Heart right ventricle (tissue), 16 donors: ENCODE results near the gene FCGR3A. TPM values are rescaled to one million over a fixed set of nuclear protein-coding genes. Genes with fewer than 3 reads are reported as not detected.
"Not testable (repeated sequence)": the region's sequence is repeated elsewhere in the genome, so short reads cannot be mapped to it uniquely, and the experiment has no call there.

Experiments used
- ATAC-seq, 8 donors: fragments of 200-7000 bp; cut with Tn5 transposase; one replicate each; pipeline ENCODE4 v1.9.1; 2020; ENCODE audit warnings: mild to moderate bottlenecking in 8 of 8, moderate library complexity in 8 of 8, moderate number of reproducible peaks in 1 of 8
- DNase-seq, 2 donors: peaks; one replicate each; pipeline ENCODE4 v3.0.0-alpha.2; 2020
- H3K27ac ChIP-seq, 10 donors: fragments of 200-600 bp; sonication (generic) in 2 of 10; one replicate each; pipeline versions ENCODE4 v1.5.0 to v1.8.0; 2020 to 2022; ENCODE audit warnings: mild to moderate bottlenecking in 3 of 10
- H3K27me3 ChIP-seq, 7 donors: fragments of 200-600 bp; one replicate each; pipeline ENCODE4 v1.8.0; 2021 to 2022; ENCODE audit warnings: mild to moderate bottlenecking in 2 of 7
- H3K36me3 ChIP-seq, 9 donors: fragments of 200-600 bp; sonication (generic) in 1 of 9; one replicate each; pipeline versions ENCODE4 v1.5.0 to v1.8.0; 2020 to 2022; ENCODE audit warnings: mild to moderate bottlenecking in 2 of 9
- H3K4me1 ChIP-seq, 9 donors: fragments of 200-600 bp; sonication (generic) in 1 of 9; one replicate each; pipeline versions ENCODE4 v1.5.0 to v1.8.0; 2020 to 2022; ENCODE audit warnings: mild to moderate bottlenecking in 4 of 9
- H3K4me3 ChIP-seq, 10 donors: fragments of 200-600 bp; sonication (generic) in 2 of 10; one replicate each; pipeline versions ENCODE4 v1.5.0 to v1.8.0; 2020 to 2022; ENCODE audit warnings: mild to moderate bottlenecking in 7 of 10, moderate library complexity in 2 of 10
- H3K9me3 ChIP-seq, 11 donors: fragments of 200-600 bp in 10 of 11; sonication (generic) in 2 of 11; one replicate each; pipeline versions ENCODE4 v1.5.0 to v1.8.0; 2013 to 2022; ENCODE audit warnings: mild to moderate bottlenecking in 2 of 11, control low read depth in 1 of 11, moderate library complexity in 1 of 11
- CTCF ChIP-seq, 9 donors: fragments of 200-600 bp; sonication (generic) in 2 of 9; IDR thresholded peaks; one replicate each; pipeline versions ENCODE4 v1.5.0 to v1.8.0; 2021 to 2022; ENCODE audit warnings: antibody characterized with exemption in 9 of 9, mild to moderate bottlenecking in 5 of 9, moderate library complexity in 1 of 9
- WGBS, 2 donors: extraction: QIAGEN DNeasy Blood & Tissue Kit; methylation state at CpG; one replicate each; pipeline ENCODE4 v1.1.7; 2013; ENCODE audit warnings: inconsistent platforms in 1 of 2; 5-methylcytosine and 5-hydroxymethylcytosine counted together
- intact Hi-C, 10 donors: fragments of 100-400 bp; cut with DNase I; formaldehyde crosslinking; loops; one replicate each; pipeline versions ENCODE4 v1.11.1 to v1.14.2; 2022
- polyA plus RNA-seq, 2 donors: library from polyadenylated mRNA; stranded (reverse); fragments of 200-250 nt; gene quantifications; one replicate each; pipeline ENCODE4 v1.2.3, GENCODE V29; 2013
- total RNA-seq, 10 donors: library from RNA; stranded (reverse); fragmentation: NEBNext Ultra II Directional in 3 of 10; extraction: Animal tissue kit (Norgen Biotek cat#: 25700) in 3 of 10; gene quantifications; one replicate each; pipeline versions ENCODE4 v1.2.1 to v1.2.4, GENCODE V29; 2021 to 2023
- donor health status: Arrhythmogenic right ventricular cardiomyopathy.
- donor health status: ischemic (EF 13 %, LVEDD 7.1; RV severe dilation, severe dysfunction).
- donor health status: healthy with polysubstance abuse.
- donor health status: DM: no; HTN: yes; CAD: no.
- donor health status: DM: no; HTN: no; CAD: no.
- donor health status: ischemic (EF 25% LVEDD 6.9; RV normal size, moderate dysfunction).
- donor health status: ischemic (EF 25% LVEDD 5.7; RV mildly dilated, moderate dysfunction).
- donor health status: healthy.
- donor health status: DM: yes; HTN: yes; CAD: no.
- donor health status: Ischemic cardiomyopathy.
- donor health status: ischemic (EF 35%, LVEDD 5.7; RV mildly dilated, moderate dysfunction).
- donor health status: nonischemic (EF 11% LVEDD 7.7; RV severe dilation, severe dysfunction).
- donor health status: DM: yes; HTN: yes; CAD: no.
- donor health status: PGD.
- donor health status: ischemic (EF 29% LVEDD 5.4; RV normal size, mild dysfunction).
- donor health status: nonischemic (EF 23%, LVEDD 6.1; RV moderate dilation, normal function).

FCGR3A gene
- total and polyA plus RNA-seq, 12 donors, result 1.9 to 120 (median 6.3) TPM

DNA sequence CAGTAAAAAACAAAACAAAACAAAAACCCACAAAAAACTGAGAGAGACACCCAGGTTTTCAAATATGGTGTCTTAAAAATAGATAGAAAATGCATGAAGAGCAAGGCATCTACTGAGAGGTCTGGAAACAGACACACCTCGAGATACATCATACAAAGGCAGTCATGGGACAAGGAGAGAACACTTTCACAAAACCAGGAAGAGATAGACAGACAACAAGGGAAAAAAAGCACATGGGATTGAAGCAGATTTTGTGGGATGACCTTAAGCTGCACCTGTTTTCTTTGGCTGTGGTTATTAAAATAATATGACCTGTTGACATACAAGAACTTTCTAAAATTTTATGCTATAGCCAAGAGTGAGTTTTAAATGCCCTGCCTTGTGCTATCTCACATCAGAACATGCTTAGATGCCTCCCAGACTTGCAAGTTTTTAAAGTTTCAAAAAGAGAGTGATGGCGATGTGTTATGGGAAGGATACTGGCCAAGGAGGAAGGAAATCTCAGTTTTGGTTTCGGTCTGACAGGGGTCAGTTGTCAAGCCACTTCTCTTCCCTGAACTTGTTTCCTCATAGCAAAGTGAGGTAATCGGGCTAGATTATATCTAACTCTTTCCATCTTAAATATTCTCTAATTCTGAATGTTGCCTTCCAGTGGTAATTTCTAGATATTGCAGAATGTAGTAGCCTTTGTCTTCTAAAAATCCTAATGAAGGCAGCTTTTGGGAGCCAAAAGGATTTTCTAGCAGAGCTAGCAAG, 11.5 kb upstream of the FCGR3A start:
- ATAC-seq, result peak in 7 of 8 donors; percentile 41 to 95 (median 84)
- not testable (repeated sequence) for H3K9me3 ChIP-seq, H3K27me3 ChIP-seq, H3K36me3 ChIP-seq, H3K4me3 ChIP-seq
- DNase-seq, result peak in 1 of 2 donors; percentile 40
- TF ChIP-seq CTCF (IDR thresholded peaks at IDR 0.05), result peak in 2 of 9 donors; percentile 9 to 35
- Histone ChIP-seq H3K4me1 (peaks cover 0 to 33% (median 0%) of the 10 kb centered on the region in 9 donors), H3K27ac (peak overlapping the region in 2 of 10 donors; percentile 9 to 86)
- WGBS, 2 donors, result 38% methylated on average over 4 of the region's 4 CpGs
- intact Hi-C loops, result loop anchor here in 3 of 10 donors (10.0 kb wide), 2 partner anchors 94 to 184 kb away; partner anchors contain the start of gene DUSP12 (in 3 of the 3)

DNA sequence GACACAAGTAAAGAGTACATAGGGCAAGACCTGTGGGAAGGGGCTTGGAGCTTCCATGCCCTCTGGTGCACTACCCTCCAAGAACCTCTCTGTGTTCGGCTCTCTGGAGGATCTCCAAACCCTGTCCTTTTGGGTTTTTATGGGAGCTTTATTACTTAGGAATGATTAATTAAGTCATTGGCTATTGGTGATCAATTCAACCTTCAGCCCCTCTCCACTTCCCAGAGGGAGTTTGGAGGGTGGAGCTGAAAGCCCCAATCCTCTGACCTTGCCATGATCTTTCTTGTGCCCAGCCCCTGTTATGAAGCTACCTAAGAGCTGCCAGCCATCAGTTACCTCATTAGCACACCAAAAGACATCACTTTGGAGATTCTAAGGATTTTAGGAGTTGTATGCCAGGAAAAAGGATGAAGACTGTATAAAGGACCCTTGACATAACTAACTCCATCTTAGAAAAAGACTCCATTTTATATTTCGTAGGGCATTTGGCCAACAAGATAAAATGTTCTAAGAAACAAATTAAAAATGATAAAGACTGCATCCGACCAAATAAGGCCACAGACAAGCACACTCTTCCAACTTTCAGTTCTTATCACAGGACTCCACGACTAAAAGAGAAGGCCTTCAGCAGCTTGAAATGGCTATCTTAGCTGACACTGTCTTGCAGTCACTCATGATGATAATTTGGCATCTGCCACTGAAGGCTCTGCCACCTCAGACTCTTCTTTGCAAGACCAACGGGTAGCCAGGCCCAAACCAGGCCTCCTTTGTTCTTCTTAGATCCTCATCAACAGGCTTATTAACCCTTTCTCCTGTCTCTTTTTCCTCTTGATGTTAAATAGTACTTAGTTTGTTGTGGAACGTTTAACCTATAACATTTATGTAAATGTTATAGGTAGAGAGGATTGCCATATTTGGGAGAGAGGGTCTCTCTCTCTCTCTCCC, 8.2 kb upstream of the FCGR3A start:
- H3K36me3 ChIP-seq, DNase-seq, H3K4me3 ChIP-seq, H3K27me3 ChIP-seq, intact Hi-C loops, H3K9me3 ChIP-seq, H3K27ac ChIP-seq, ATAC-seq: not testable (repeated sequence)
- WGBS, 2 donors, result 60 to 62% methylated on average over 5 of the region's 6 CpGs
- H3K4me1 ChIP-seq, result peaks cover 0 to 37% (median 0%) of the 10 kb centered on the region in 9 donors

DNA sequence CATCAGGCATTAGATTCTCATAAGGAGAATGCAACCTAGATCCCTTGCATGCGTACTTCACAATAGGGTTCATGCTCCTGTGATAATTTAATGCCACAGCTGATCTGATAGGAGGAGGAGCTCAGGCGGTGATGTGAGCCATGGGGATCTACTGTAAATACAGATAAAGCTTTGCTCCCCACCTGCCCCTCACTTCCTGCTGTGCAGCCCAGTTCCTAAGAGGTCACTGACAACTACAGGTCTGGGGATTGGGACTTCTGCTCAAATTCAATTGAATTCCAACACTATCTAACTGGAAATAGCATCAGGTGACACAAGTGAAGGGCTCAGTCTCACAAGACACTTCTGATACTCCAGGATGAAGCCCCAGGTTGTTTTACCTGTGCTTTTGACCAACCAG, 7.4 kb upstream of the FCGR3A start:
- peaks cover 0 to 34% (median 0%) of the 10 kb centered on the region in 9 donors for H3K4me1 ChIP-seq
- ATAC-seq, H3K36me3 ChIP-seq, DNase-seq, H3K27me3 ChIP-seq, H3K9me3 ChIP-seq, H3K4me3 ChIP-seq, intact Hi-C loops, H3K27ac ChIP-seq: not testable (repeated sequence)
- 64 to 87% methylated on average over 1 to 2 of the region's 2 CpGs for WGBS, 2 donors

DNA sequence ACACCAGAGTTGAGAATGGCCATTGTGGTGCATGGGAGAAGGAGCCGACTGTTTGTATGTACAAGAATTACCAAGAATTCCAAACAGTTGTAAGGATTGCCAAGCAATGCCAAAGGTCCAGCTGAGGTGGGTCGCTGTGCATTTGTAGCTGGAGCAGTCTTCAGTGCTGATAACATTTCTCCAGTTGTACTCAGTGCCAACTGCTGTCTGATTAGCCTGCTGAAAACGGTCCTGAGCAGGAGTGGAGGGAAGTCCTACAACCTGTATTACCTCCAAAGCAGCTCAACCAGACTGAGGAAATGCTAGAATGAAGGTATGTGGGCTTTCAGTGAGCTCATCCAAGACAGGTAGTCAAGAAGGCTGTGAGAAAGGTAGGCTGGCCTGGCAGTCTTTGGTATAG, 6.5 kb upstream of the FCGR3A start:
- DNase-seq, H3K4me3 ChIP-seq, H3K9me3 ChIP-seq, H3K36me3 ChIP-seq, ATAC-seq, H3K27me3 ChIP-seq, intact Hi-C loops: not testable (repeated sequence)
- 70 to 83% methylated on average over 3 of the region's 3 CpGs for WGBS, 2 donors
- peaks cover 0 to 25% (median 0%) of the 10 kb centered on the region in 9 donors for H3K4me1 ChIP-seq
- peak overlapping the region in 1 of 10 donors; percentile 83 for H3K27ac ChIP-seq

GRCh38 chr1:161554815-161555417, 5.3 kb upstream of the FCGR3A start:
- Histone ChIP-seq H3K4me1 (peaks cover 0 to 18% (median 0%) of the 10 kb centered on the region in 9 donors), H3K27me3 (peaks cover 0 to 16% (median 0%) of the 10 kb centered on the region in 7 donors), H3K27ac (peak overlapping the region in 4 of 10 donors; percentile 2 to 83 (median 26))
- DNase-seq, H3K9me3 ChIP-seq, intact Hi-C loops, H3K36me3 ChIP-seq, H3K4me3 ChIP-seq: not testable (repeated sequence)
- 65 to 67% methylated on average over 1 of the region's 1 CpG for WGBS, 2 donors
- peak in 6 of 8 donors; percentile 53 to 84 (median 72) for ATAC-seq

GRCh38 chr1:161554340-161554739, 4.7 kb upstream of the FCGR3A start:
- H3K36me3 ChIP-seq, H3K4me3 ChIP-seq, intact Hi-C loops, DNase-seq, H3K9me3 ChIP-seq: not testable (repeated sequence)
- Histone ChIP-seq H3K27me3 (peaks cover 0 to 22% (median 0%) of the 10 kb centered on the region in 7 donors), H3K27ac (peak overlapping the region in 4 of 10 donors; percentile 2 to 83 (median 7)), H3K4me1 (peaks cover 0 to 18% (median 0%) of the 10 kb centered on the region in 9 donors)
- ATAC-seq, result peak in 4 of 8 donors; percentile 18 to 53 (median 38)
- WGBS, 2 donors, result 94 to 98% methylated on average over 3 of the region's 3 CpGs

GRCh38 chr1:161553631-161554030, 4.0 kb upstream of the FCGR3A start:
- H3K4me3 ChIP-seq, intact Hi-C loops, DNase-seq, H3K36me3 ChIP-seq, H3K9me3 ChIP-seq: not testable (repeated sequence)
- WGBS, 2 donors, result 73 to 96% methylated on average over 1 of the region's 2 CpGs
- Histone ChIP-seq H3K27ac (peak overlapping the region in 2 of 10 donors; percentile 12 to 83), H3K4me1 (peaks cover 0 to 18% (median 0%) of the 10 kb centered on the region in 9 donors), H3K27me3 (peaks cover 0 to 23% (median 0%) of the 10 kb centered on the region in 7 donors)
- ATAC-seq, result peak in 2 of 8 donors; percentile 47 to 53

DNA sequence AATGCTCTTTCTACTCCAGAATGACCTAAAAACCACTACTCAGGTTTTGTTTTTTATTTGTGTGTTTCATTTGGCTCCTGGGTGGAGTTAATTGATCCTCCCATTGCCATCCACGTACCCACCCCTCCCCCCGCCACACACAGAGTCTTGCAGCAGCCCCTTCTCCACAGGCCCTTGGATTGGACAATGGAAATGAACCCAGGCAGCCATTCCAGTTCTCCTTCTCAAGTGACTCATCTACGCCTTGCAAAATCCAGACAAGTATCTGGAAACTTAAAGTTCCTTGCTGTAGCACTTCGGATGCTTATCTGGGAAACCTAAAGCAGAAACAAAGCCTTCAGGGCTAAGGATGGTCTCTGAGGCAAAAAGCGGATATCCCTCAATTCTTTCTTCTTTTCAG, 1.3 kb upstream of the FCGR3A start:
- H3K36me3 ChIP-seq, H3K4me3 ChIP-seq, ATAC-seq, H3K9me3 ChIP-seq, DNase-seq, intact Hi-C loops: not testable (repeated sequence)
- Histone ChIP-seq H3K27me3 (peaks cover 0 to 23% (median 0%) of the 10 kb centered on the region in 7 donors), H3K4me1 (peaks cover 0 to 14% (median 0%) of the 10 kb centered on the region in 9 donors), H3K27ac (peak overlapping the region in 1 of 10 donors; percentile 87)
- WGBS, 2 donors, result 81 to 82% methylated on average over 5 of the region's 5 CpGs

DNA sequence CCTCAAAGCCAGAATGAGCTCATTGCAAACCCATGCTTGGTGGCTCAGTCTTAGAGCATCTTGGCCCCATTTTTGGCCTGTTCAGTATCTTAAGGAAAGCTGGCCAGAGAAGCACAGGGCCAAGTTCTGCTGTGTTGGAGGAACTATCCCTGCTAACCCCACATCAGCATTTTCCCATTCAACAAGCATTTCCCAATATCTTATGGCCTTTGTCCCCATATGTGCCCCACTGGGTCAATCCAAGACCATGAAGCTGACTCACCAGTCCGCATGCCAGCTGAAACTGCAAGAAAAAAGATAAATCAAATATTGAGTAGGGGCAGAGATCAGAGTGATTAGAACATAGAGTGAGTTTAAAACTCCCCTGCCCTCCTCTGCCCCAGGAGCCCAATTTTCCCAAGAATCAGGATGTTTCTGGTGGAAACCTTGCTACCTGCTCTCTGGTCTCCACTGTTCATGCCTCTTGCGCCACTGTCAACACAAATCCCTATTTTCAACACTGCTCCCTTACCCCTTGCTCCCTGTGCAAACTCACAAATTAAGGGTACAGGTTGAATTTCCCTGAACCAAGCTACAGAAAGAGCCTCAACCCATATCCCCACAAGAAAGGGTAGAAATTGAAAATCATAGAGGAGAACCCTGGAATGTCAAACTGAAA, 740 bp downstream of the FCGR3A start:
- WGBS, 2 donors, result 80 to 90% methylated on average over 1 of the region's 2 CpGs
- peaks cover 0 to 16% (median 0%) of the 10 kb centered on the region in 7 donors for H3K27me3 ChIP-seq
- H3K36me3 ChIP-seq, H3K9me3 ChIP-seq, intact Hi-C loops, H3K4me1 ChIP-seq, DNase-seq: not testable (repeated sequence)
- ATAC-seq, result peak in 6 of 8 donors; percentile 18 to 72 (median 50)
- H3K4me3 ChIP-seq, result peak overlapping the region in 1 of 10 donors; percentile 45
- H3K27ac ChIP-seq, result peak overlapping the region in 1 of 10 donors; percentile 87
